HepG2 (cell line): Measurements from ENCODE around the gene CYTH2.

ENCODE experiments used
- CHD4 ChIP-seq: fragments of 200-600 bp; sonication (generic); IDR thresholded peaks from 2 replicates; pipeline ENCODE4 v1.7.0; 2017; ENCODE audit warnings: mild to moderate bottlenecking, low read length, borderline replicate concordance
- EZH2 ChIP-seq: conservative IDR thresholded peaks from 2 replicates; pipeline ENCODE4 v1.6.1; 2012; ENCODE audit warnings: mild to moderate bottlenecking, low read depth, low read length, moderate library complexity
- MXI1 ChIP-seq: IDR thresholded peaks from 3 replicates; pipeline ENCODE4 v1.6.1; 2012; ENCODE audit warnings: low read depth, low read length, inconsistent platforms, borderline replicate concordance
- SMAD1 ChIP-seq: sonication (generic); formaldehyde crosslinking; IDR thresholded peaks from 2 replicates; pipeline ENCODE4 v1.4.0; 2020; ENCODE audit warnings: missing genetic modification reagents, low read depth, mild to moderate bottlenecking, borderline replicate concordance
- YEATS4 ChIP-seq: sonication (generic); formaldehyde crosslinking; IDR thresholded peaks from 2 replicates; pipeline ENCODE4 v1.4.0; 2020; ENCODE audit warnings: missing genetic modification reagents, borderline replicate concordance
- ZNF720 ChIP-seq: sonication (generic); formaldehyde crosslinking; IDR thresholded peaks from 2 replicates; pipeline ENCODE4 v1.4.0; 2020; ENCODE audit warnings: missing genetic modification reagents

GRCh38 chr19:48498595-48499311 lies 29.6 kb downstream of the CYTH2 start:
- TF ChIP-seq MXI1 (no peak), ZNF720 (CRISPR knock-in tag) (no peak), SMAD1 (CRISPR knock-in tag) (no peak), CHD4 (no peak), EZH2 (no peak), YEATS4 (CRISPR knock-in tag) (no peak)
